Astrocyte (in vitro differentiated cells and primary cell): ENCODE measurements around the gene SFSWAP.
"Not testable (repeated sequence)": the region's sequence is repeated elsewhere in the genome, so short reads cannot be mapped to it uniquely, and the experiment has no call there.

Experiments used
- CTCF ChIP-seq: IDR thresholded peaks from 2 replicates; pipeline ENCODE4 v1.5.1; 2011; ENCODE audit warnings: low read depth, mild to moderate bottlenecking, inconsistent platforms, low read length, moderate library complexity; ENCODE audit not compliant: insufficient read depth
- EZH2 ChIP-seq: IDR thresholded peaks from 2 replicates; pipeline ENCODE4 v1.6.1; 2012; ENCODE audit warnings: mild to moderate bottlenecking, low read length, inconsistent platforms; ENCODE audit not compliant: insufficient read depth

GRCh38 chr12:131777269-131777668 lies 66.4 kb downstream of the SFSWAP start:
- not testable (repeated sequence) for TF ChIP-seq EZH2, CTCF
